ENCODE data around the gene TMC1. TPM values are rescaled to one million over a fixed set of nuclear protein-coding genes. Genes with fewer than 3 reads are reported as not detected.
A peak's percentile ranks its signal among the peaks of the same experiment; 100 is the strongest.

TMC1 gene
- total and polyA plus RNA-seq, 2 of the 13 experiments (the other 11 are each of a cell fraction or from before 2014, with no cell fraction given), result 0.02 to 0.03 TPM

DNA sequence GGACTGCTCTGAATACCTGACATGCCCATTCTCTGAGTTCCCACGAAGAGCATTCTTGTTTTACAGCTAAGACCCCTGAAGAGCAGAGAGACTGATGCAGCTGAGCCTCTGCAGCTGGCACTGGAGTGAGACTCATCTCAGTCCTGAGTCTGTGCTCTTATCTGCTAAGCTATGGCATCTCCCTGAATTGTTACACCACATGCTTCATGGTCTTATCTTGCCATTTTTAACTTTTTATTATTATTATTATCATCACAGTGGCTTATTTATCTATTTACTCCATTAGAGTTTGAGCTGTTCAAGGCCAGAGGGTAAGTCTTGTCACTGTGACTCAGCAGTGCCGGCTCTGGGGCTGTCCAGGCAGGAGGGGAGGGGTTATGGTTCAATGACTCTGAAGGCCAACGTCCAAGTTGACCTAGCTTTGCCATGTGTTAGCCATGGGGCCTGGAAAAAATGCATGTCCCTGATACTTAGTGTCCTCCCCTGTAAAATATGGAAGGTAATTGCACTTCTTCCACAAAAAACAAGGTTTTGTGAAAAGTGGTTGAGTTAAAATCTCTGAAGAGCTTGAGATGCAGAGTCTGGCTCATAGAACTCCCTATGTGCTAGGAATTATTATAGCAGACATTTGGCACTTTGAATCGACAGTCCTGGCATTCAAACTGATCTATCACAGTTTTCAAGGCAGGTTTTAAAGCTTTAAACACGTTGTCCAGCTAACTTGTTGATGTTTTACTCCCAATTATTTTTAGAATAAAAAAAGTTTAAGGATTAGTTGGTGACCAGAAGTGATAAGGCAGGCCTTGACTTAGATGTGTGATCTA lies 336.9 kb downstream of the TMC1 start (continued):
- TF ChIP-seq JUNB (CRISPR knock-in tag; IDR thresholded peaks at IDR 0.05; ENCODE audit: borderline replicate concordance) (peak; percentile 55; the same call in 1 of the 2 replicates), RARA (CRISPR knock-in tag; IDR thresholded peaks at IDR 0.05) (peak; percentile 76), ZSCAN21 (CRISPR knock-in tag; IDR thresholded peaks at IDR 0.05; ENCODE audit: borderline replicate concordance) (peak; percentile 51; the same call in 1 of the 2 replicates), HOXA9 (CRISPR knock-in tag; IDR thresholded peaks at IDR 0.05; ENCODE audit: borderline replicate concordance) (no peak), ERF (CRISPR knock-in tag; IDR thresholded peaks at IDR 0.05) (peak; percentile 92; the same call in 1 of the 2 replicates), NFE2 (CRISPR knock-in tag; IDR thresholded peaks at IDR 0.05) (peak; percentile 74; the same call in 1 of the 2 replicates), RCOR2 (CRISPR knock-in tag; IDR thresholded peaks at IDR 0.05) (peak; percentile 42; the same call in 1 of the 2 replicates), ZNF883 (CRISPR knock-in tag; IDR thresholded peaks at IDR 0.05; ENCODE audit: not compliant biosample characterization) (no peak), ZNF800 (CRISPR knock-in tag; IDR thresholded peaks at IDR 0.05) (no peak), NFIC (IDR thresholded peaks at IDR 0.05; ENCODE audit: low read length) (peak; percentile 42; the same call in 1 of the 2 replicates), NR2C2 (CRISPR knock-in tag; IDR thresholded peaks at IDR 0.05; ENCODE audit: borderline replicate concordance) (peak; percentile 70; the same call in 1 of the 2 replicates), ZNF558 (CRISPR knock-in tag; IDR thresholded peaks at IDR 0.05; ENCODE audit: borderline replicate concordance) (no peak), ZNF205 (CRISPR knock-in tag; IDR thresholded peaks at IDR 0.05) (no peak), ELF3 (CRISPR knock-in tag; IDR thresholded peaks at IDR 0.05) (peak; percentile 59; the same call in 1 of the 2 replicates), ZFY (CRISPR knock-in tag; IDR thresholded peaks at IDR 0.05) (peak; percentile 86), RBAK (CRISPR knock-in tag; IDR thresholded peaks at IDR 0.05) (no peak), ZBTB1 (CRISPR knock-in tag; IDR thresholded peaks at IDR 0.05; ENCODE audit: borderline replicate concordance) (no peak)
- TF ChIP-seq, protein P1, sequence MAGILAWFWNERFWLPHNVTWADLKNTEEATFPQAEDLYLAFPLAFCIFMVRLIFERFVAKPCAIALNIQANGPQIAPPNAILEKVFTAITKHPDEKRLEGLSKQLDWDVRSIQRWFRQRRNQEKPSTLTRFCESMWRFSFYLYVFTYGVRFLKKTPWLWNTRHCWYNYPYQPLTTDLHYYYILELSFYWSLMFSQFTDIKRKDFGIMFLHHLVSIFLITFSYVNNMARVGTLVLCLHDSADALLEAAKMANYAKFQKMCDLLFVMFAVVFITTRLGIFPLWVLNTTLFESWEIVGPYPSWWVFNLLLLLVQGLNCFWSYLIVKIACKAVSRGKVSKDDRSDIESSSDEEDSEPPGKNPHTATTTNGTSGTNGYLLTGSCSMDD (CRISPR knock-in tag; IDR thresholded peaks at IDR 0.05), result no peak
- TF ChIP-seq, protein P2, sequence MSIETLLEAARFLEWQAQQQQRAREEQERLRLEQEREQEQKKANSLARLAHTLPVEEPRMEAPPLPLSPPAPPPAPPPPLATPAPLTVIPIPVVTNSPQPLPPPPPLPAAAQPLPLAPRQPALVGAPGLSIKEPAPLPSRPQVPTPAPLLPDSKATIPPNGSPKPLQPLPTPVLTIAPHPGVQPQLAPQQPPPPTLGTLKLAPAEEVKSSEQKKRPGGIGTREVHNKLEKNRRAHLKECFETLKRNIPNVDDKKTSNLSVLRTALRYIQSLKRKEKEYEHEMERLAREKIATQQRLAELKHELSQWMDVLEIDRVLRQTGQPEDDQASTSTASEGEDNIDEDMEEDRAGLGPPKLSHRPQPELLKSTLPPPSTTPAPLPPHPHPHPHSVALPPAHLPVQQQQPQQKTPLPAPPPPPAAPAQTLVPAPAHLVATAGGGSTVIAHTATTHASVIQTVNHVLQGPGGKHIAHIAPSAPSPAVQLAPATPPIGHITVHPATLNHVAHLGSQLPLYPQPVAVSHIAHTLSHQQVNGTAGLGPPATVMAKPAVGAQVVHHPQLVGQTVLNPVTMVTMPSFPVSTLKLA (IDR thresholded peaks at IDR 0.05), result 0 out of 2 replicates have a peak, but pooled peaks have one; percentile 6
- TF ChIP-seq, protein P3, sequence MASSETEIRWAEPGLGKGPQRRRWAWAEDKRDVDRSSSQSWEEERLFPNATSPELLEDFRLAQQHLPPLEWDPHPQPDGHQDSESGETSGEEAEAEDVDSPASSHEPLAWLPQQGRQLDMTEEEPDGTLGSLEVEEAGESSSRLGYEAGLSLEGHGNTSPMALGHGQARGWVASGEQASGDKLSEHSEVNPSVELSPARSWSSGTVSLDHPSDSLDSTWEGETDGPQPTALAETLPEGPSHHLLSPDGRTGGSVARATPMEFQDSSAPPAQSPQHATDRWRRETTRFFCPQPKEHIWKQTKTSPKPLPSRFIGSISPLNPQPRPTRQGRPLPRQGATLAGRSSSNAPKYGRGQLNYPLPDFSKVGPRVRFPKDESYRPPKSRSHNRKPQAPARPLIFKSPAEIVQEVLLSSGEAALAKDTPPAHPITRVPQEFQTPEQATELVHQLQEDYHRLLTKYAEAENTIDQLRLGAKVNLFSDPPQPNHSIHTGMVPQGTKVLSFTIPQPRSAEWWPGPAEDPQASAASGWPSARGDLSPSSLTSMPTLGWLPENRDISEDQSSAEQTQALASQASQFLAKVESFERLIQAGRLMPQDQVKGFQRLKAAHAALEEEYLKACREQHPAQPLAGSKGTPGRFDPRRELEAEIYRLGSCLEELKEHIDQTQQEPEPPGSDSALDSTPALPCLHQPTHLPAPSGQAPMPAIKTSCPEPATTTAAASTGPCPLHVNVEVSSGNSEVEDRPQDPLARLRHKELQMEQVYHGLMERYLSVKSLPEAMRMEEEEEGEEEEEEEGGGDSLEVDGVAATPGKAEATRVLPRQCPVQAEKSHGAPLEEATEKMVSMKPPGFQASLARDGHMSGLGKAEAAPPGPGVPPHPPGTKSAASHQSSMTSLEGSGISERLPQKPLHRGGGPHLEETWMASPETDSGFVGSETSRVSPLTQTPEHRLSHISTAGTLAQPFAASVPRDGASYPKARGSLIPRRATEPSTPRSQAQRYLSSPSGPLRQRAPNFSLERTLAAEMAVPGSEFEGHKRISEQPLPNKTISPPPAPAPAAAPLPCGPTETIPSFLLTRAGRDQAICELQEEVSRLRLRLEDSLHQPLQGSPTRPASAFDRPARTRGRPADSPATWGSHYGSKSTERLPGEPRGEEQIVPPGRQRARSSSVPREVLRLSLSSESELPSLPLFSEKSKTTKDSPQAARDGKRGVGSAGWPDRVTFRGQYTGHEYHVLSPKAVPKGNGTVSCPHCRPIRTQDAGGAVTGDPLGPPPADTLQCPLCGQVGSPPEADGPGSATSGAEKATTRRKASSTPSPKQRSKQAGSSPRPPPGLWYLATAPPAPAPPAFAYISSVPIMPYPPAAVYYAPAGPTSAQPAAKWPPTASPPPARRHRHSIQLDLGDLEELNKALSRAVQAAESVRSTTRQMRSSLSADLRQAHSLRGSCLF (CRISPR knock-in tag; IDR thresholded peaks at IDR 0.05; ENCODE audit: borderline replicate concordance), result no peak

Data from HepG2 (cell line).